CD14-positive monocyte (primary cell): Measurements from ENCODE around the gene DNAH9. TPM values are rescaled to one million over a fixed set of nuclear protein-coding genes. Genes with fewer than 3 reads are reported as not detected.

Experiments
- DNase-seq, 3 donors: peaks; one replicate each; pipeline ENCODE4 v3.0.0-alpha.2; 2011 to 2022
- H2AFZ ChIP-seq: 2 replicates; pipeline ENCODE4 v1.6.0; 2012; ENCODE audit warnings: mild to moderate bottlenecking, low read depth, low read length, inconsistent platforms; ENCODE audit not compliant: insufficient read depth, poor library complexity, severe bottlenecking
- H3K27ac ChIP-seq, 2 donors: 1 replicate in 1 of 2; 2 replicates in 1 of 2; pipeline ENCODE4 v1.5.1; 2012 to 2013; ENCODE audit warnings: low read length in 2 of 2, control low read depth in 1 of 2, inconsistent platforms in 1 of 2, low read depth in 1 of 2, mild to moderate bottlenecking in 1 of 2
- H3K27me3 ChIP-seq, 2 donors: one replicate each; pipeline versions ENCODE4 v1.6.0 to v1.6.1; 2011 to 2013; ENCODE audit warnings: low read length in 2 of 2; ENCODE audit not compliant: control insufficient read depth in 2 of 2, insufficient read depth in 2 of 2
- H3K36me3 ChIP-seq, 2 donors: replicated peaks in 1 of 2; 1 replicate in 1 of 2; 2 replicates in 1 of 2; pipeline versions ENCODE4 v1.5.1 to v1.6.1; 2012 to 2013; ENCODE audit warnings: low read length in 2 of 2, control low read depth in 1 of 2, inconsistent platforms in 1 of 2, mild to moderate bottlenecking in 1 of 2; ENCODE audit not compliant: insufficient read depth in 2 of 2, control insufficient read depth in 1 of 2
- H3K4me1 ChIP-seq, 2 donors: 1 replicate in 1 of 2; 2 replicates in 1 of 2; pipeline versions ENCODE4 v1.5.1 to v1.6.1; 2012 to 2013; ENCODE audit warnings: low read length in 2 of 2, control low read depth in 1 of 2, inconsistent platforms in 1 of 2, mild to moderate bottlenecking in 1 of 2, moderate library complexity in 1 of 2; ENCODE audit not compliant: insufficient read depth in 2 of 2, control insufficient read depth in 1 of 2
- H3K4me2 ChIP-seq: replicated peaks from 2 replicates; pipeline ENCODE3; 2012; ENCODE audit warnings: low read length, moderate library complexity, mild to moderate bottlenecking; ENCODE audit not compliant: poor library complexity, severe bottlenecking; ENCODE audit errors: extremely low read depth
- H3K4me3 ChIP-seq, 3 experiments: fragments of 200-600 bp in 1 of 3; sonication (generic) in 1 of 3; replicated peaks in 1 of 3; 1 replicate in 2 of 3; 2 replicates in 1 of 3; pipeline ENCODE4 v1.5.1; 2011 to 2013; ENCODE audit warnings: low read length in 3 of 3, mild to moderate bottlenecking in 3 of 3, control low read depth in 2 of 3, low read depth in 2 of 3, inconsistent platforms in 1 of 3, moderate library complexity in 1 of 3
- H3K79me2 ChIP-seq: 2 replicates; pipeline ENCODE4 v1.6.0; 2012; ENCODE audit warnings: mild to moderate bottlenecking, control low read depth, inconsistent platforms, low read length, moderate library complexity; ENCODE audit not compliant: insufficient read depth
- H3K9ac ChIP-seq: 2 replicates; pipeline ENCODE4 v1.6.0; 2017; ENCODE audit warnings: low read length, mild to moderate bottlenecking; ENCODE audit not compliant: insufficient read depth, poor library complexity, severe bottlenecking
- H3K9me3 ChIP-seq, 2 donors: replicated peaks in 1 of 2; 1 replicate in 1 of 2; 2 replicates in 1 of 2; pipeline versions ENCODE4 v1.5.1 to v1.6.1; 2012 to 2013; ENCODE audit warnings: low read length in 2 of 2, control low read depth in 1 of 2; ENCODE audit not compliant: control insufficient read depth in 1 of 2, insufficient read depth in 1 of 2
- H4K20me1 ChIP-seq: 2 replicates; pipeline ENCODE4 v1.6.0; 2012; ENCODE audit warnings: mild to moderate bottlenecking, low read length, control low read depth, moderate library complexity; ENCODE audit not compliant: insufficient read depth
- H3K27ac Mint-ChIP-seq, 7 donors: one replicate each; pipeline ENCODE4 v1.8.0; 2020; ENCODE audit warnings: mild to moderate bottlenecking in 7 of 7, mixed read lengths in 7 of 7, moderate library complexity in 6 of 7, inconsistent platforms in 2 of 7
- H3K27me3 Mint-ChIP-seq, 3 donors: one replicate each; pipeline ENCODE4 v1.8.0; 2021 to 2022; ENCODE audit warnings: low read depth in 3 of 3, mild to moderate bottlenecking in 3 of 3, mixed read lengths in 3 of 3, moderate library complexity in 3 of 3, inconsistent platforms in 1 of 3
- H3K36me3 Mint-ChIP-seq, 2 donors: one replicate each; pipeline ENCODE4 v1.8.0; 2020; ENCODE audit warnings: mixed read lengths in 2 of 2, inconsistent platforms in 1 of 2, mild to moderate bottlenecking in 1 of 2
- H3K4me1 Mint-ChIP-seq: one replicate; pipeline ENCODE4 v1.8.0; 2020; ENCODE audit warnings: mild to moderate bottlenecking, mixed read lengths
- H3K4me3 Mint-ChIP-seq, 2 donors: one replicate each; pipeline ENCODE4 v1.8.0; 2020; ENCODE audit warnings: mild to moderate bottlenecking in 2 of 2, mixed read lengths in 2 of 2, moderate library complexity in 1 of 2
- H3K9me3 Mint-ChIP-seq, 7 donors: one replicate each; pipeline ENCODE4 v1.8.0; 2020 to 2022; ENCODE audit warnings: mixed read lengths in 7 of 7, mild to moderate bottlenecking in 6 of 7, moderate library complexity in 6 of 7, inconsistent platforms in 2 of 7
- WGBS: methylation state at CpG from one replicate; pipeline ENCODE4 v1.1.5; 2013; ENCODE audit warnings: missing lambda C conversion rate; ENCODE audit not compliant: insufficient coverage; 5-methylcytosine and 5-hydroxymethylcytosine counted together
- intact Hi-C, 2 donors: fragments of 100-400 bp; cut with micrococcal nuclease; formaldehyde crosslinking; loops; one replicate each; pipeline versions ENCODE4 v1.15.0 to v1.15.1; 2023
- polyA plus RNA-seq, 3 donors: library from polyadenylated mRNA; depleted of rRNA in 1 of 3; unstranded in 2 of 3; stranded (reverse) in 1 of 3; fragments of 300-500 nt in 2 of 3; fragments of >200 nt in 1 of 3; fragmentation: Illumina TruSeq in 2 of 3; gene quantifications; 1 replicate in 2 of 3; 2 replicates in 1 of 3; pipeline ENCODE4 v1.2.3, GENCODE V29; 2012 to 2021
- TF ChIP-seq, protein P1 (sequence below): fragments of 200-600 bp; IDR thresholded peaks from one replicate; pipeline ENCODE4 v1.8.0; 2022; ENCODE audit warnings: antibody characterized with exemption, mild to moderate bottlenecking

Gene DNAH9
- polyA plus RNA-seq, 3 donors = not detected

DNA sequence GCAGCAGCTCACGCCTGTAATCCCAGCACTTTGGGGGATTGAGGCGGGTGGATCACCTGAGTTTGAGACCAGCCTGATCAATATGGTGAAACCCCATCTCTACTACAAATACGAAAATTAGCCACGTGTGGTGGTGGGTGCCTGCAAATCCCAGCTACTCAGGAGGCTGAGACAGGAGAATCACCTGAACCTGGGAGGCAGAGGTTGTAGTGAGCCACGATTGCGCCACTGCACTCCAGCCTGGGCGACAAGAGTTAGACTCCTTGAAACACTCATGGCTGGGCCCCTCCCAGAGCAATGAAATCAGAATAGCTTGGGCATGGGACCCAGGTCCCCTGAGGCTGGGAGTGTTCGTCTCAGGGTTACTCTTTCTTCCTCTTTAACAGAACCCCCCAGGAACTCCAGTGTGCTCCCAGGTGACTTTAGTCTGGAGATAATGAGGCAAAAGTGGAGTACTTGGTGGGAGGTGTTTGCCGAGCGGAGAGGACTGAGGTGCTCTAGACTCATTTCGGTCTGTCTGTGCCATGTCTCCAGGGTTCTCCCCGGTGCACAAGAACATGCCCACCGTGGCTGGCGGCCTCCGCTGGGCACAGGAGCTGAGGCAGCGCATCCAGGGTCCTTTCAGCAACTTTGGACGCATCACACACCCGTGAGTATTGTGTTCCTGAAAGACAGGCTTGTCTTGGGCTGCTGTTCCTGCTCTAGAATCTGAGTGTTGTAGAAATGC is 41.6 kb downstream of the DNAH9 start:
- no peak overlapping the region for H2AFZ ChIP-seq
- no peak overlapping the region for H3K4me3 Mint-ChIP-seq
- no peak overlapping the region for H3K27ac ChIP-seq
- H3K27me3 Mint-ChIP-seq = peaks cover 0 to 3% (median 2%) of the 10 kb centered on the region in 3 donors
- H3K36me3 ChIP-seq = no peaks in the 10 kb centered on the region
- DNase-seq = no peak
- H4K20me1 ChIP-seq = no peaks in the 10 kb centered on the region
- intact Hi-C loops = no loop called here
- 88% methylated on average over 14 of the region's 18 CpGs for WGBS
- no peak overlapping the region for H3K9ac ChIP-seq
- peaks cover 2% of the 10 kb centered on the region for H3K4me1 Mint-ChIP-seq
- no peaks in the 10 kb centered on the region for H3K79me2 ChIP-seq
- H3K9me3 ChIP-seq = peaks cover 0 to 4% of the 10 kb centered on the region in 2 donors
- H3K36me3 Mint-ChIP-seq = no peaks in the 10 kb centered on the region
- H3K27me3 ChIP-seq = no peaks in the 10 kb centered on the region
- no peak overlapping the region for H3K27ac Mint-ChIP-seq
- no peak overlapping the region for H3K4me3 ChIP-seq
- H3K9me3 Mint-ChIP-seq = peaks cover 0 to 9% (median 4%) of the 10 kb centered on the region in 7 donors
- TF ChIP-seq, protein P1, sequence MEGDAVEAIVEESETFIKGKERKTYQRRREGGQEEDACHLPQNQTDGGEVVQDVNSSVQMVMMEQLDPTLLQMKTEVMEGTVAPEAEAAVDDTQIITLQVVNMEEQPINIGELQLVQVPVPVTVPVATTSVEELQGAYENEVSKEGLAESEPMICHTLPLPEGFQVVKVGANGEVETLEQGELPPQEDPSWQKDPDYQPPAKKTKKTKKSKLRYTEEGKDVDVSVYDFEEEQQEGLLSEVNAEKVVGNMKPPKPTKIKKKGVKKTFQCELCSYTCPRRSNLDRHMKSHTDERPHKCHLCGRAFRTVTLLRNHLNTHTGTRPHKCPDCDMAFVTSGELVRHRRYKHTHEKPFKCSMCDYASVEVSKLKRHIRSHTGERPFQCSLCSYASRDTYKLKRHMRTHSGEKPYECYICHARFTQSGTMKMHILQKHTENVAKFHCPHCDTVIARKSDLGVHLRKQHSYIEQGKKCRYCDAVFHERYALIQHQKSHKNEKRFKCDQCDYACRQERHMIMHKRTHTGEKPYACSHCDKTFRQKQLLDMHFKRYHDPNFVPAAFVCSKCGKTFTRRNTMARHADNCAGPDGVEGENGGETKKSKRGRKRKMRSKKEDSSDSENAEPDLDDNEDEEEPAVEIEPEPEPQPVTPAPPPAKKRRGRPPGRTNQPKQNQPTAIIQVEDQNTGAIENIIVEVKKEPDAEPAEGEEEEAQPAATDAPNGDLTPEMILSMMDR = no peak
- no peak overlapping the region for H3K4me2 ChIP-seq
- no peaks in the 10 kb centered on the region for H3K4me1 ChIP-seq

DNA sequence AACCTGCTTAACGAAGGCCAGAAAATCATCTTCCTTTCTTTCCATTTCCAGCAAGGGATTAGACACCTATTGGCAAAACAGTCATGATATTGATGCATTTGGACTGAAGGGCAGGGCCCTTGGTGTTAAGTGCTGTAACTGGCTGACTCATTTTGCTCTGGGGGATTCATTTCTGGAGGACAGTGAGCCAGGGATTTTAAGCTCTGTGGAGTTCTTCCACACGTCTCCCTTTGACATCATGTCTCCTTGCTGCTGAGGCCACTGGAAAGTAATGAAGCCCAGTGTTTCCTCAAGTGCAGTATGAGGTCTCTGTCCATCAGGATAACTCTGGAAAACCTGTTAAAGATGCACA is 42.2 kb downstream of the DNAH9 start:
- TF ChIP-seq, protein P1 = no peak
- Mint-ChIP-seq H3K4me3 (no peak overlapping the region), H3K4me1 (peaks cover 2% of the 10 kb centered on the region), H3K9me3 (peaks cover 0 to 11% (median 4%) of the 10 kb centered on the region in 7 donors), H3K27ac (no peak overlapping the region), H3K36me3 (no peaks in the 10 kb centered on the region), H3K27me3 (peaks cover 0 to 3% (median 3%) of the 10 kb centered on the region in 3 donors)
- Histone ChIP-seq H3K9ac (no peak overlapping the region), H3K4me2 (no peak overlapping the region), H3K4me3 (no peak overlapping the region), H3K9me3 (peaks cover 0 to 4% of the 10 kb centered on the region in 2 donors), H3K36me3 (no peaks in the 10 kb centered on the region), H3K4me1 (no peaks in the 10 kb centered on the region), H3K79me2 (no peaks in the 10 kb centered on the region), H4K20me1 (no peaks in the 10 kb centered on the region), H3K27me3 (no peaks in the 10 kb centered on the region), H3K27ac (no peak overlapping the region), H2AFZ (no peak overlapping the region)
- WGBS = 75% methylated on average over 1 of the region's 2 CpGs
- intact Hi-C loops = no loop called here
- DNase-seq = no peak
